ENCODE data around the gene RAPGEF1.

- peak; percentile 79 for TF ChIP-seq CTCF (IDR thresholded peaks at IDR 0.05; ENCODE audit: low read depth, low read length)
- peak; percentile 22; the same call in 1 of the 2 replicates for TF ChIP-seq MAX (IDR thresholded peaks at IDR 0.05; ENCODE audit: low read depth, low read length)
These were observed 148.7 kb downstream of the RAPGEF1 start for GRCh38 chr9:131590907-131591844.
